GM18520 (cell line): Measurements from ENCODE around the gene NPY1R.

ENCODE experiments used
- ATAC-seq: cut with Tn5 transposase; IDR thresholded peaks from one replicate; pipeline ENCODE4 v1.9.1; 2021; ENCODE audit not compliant: unreplicated experiment

NPY1R gene

GRCh38 chr4:163280703-163281519, 51.5 kb downstream of the NPY1R start:
- no peak for ATAC-seq

GRCh38 chr4:163279713-163280112, 52.7 kb downstream of the NPY1R start:
- ATAC-seq: no peak

DNA sequence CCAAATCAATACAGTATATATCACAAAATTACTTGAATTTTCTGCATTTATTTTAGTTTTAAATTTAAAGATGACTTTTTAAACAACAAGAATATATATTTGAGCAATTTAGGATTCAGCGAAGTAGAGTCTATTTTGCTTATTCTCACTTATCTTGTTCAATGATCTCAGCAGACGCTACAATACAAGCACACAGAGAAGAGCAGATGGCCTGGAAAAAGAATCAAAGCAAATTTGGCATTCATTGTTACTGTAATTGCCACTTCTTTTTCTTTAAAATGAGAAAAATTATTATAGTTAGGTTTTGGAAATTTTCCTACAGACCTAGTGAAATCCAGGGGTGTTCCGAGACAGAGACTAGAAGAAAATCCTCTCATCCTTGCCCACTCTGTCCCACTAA, 57.5 kb downstream of the NPY1R start:
- ATAC-seq: no peak
